ENCODE measurements around the gene NELL2.

GRCh38 chr12:44616402-44616801 lies 259.7 kb downstream of the NELL2 start:
- no peak for TF ChIP-seq CTCF (IDR thresholded peaks at IDR 0.05)
- no peak for TF ChIP-seq POLR2A (IDR thresholded peaks at IDR 0.05)
- no peak for TF ChIP-seq EP300 (IDR thresholded peaks at IDR 0.05)

Data from suprapubic skin (tissue), 3 donors.